ENCODE data around the gene C9orf85.

DNA sequence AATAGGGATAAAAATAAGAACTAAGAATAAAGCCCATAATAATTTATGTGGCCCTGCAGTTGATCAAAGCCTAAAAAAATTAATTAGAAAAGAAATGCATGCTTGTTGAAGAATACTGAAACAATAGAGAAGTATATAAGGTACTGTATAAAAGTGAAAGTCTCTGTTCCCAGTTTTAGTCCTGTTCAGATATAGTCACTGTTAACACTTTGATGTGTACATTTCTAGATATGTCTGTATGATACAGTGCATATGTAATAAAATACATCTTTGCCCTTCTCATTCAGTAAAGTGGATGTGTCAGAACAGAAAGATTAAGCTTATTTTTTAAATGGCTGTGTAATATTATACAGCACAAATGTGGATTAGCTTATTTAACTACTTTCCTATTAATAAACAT, 4.1 kb downstream of the C9orf85 start:
- TF ChIP-seq, protein P1, sequence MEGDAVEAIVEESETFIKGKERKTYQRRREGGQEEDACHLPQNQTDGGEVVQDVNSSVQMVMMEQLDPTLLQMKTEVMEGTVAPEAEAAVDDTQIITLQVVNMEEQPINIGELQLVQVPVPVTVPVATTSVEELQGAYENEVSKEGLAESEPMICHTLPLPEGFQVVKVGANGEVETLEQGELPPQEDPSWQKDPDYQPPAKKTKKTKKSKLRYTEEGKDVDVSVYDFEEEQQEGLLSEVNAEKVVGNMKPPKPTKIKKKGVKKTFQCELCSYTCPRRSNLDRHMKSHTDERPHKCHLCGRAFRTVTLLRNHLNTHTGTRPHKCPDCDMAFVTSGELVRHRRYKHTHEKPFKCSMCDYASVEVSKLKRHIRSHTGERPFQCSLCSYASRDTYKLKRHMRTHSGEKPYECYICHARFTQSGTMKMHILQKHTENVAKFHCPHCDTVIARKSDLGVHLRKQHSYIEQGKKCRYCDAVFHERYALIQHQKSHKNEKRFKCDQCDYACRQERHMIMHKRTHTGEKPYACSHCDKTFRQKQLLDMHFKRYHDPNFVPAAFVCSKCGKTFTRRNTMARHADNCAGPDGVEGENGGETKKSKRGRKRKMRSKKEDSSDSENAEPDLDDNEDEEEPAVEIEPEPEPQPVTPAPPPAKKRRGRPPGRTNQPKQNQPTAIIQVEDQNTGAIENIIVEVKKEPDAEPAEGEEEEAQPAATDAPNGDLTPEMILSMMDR (IDR thresholded peaks at IDR 0.05): no peak
- TF ChIP-seq POLR2A (IDR thresholded peaks at IDR 0.05) (no peak), POLR2AphosphoS5 (IDR thresholded peaks at IDR 0.05) (no peak), EP300 (IDR thresholded peaks at IDR 0.05) (no peak)
